H9 (cell line): ENCODE results near the gene PEX14. TPM values are rescaled to one million over a fixed set of nuclear protein-coding genes. Genes with fewer than 3 reads are reported as not detected.

Source experiments
- DNase-seq: peaks from one replicate; pipeline ENCODE4 v3.0.0-alpha.2; 2017
- H2AFZ ChIP-seq: one replicate; pipeline ENCODE4 v1.6.1; 2013; ENCODE audit warnings: mild to moderate bottlenecking, low read length, control low read depth, moderate library complexity
- H2AK5ac ChIP-seq: 2 replicates; pipeline ENCODE4 v1.6.1; 2013; ENCODE audit warnings: low read length, control low read depth, mixed read lengths; ENCODE audit not compliant: insufficient read length
- H2BK120ac ChIP-seq: one replicate; pipeline ENCODE4 v1.6.1; 2013; ENCODE audit warnings: low read depth, mild to moderate bottlenecking, low read length, control low read depth, inconsistent platforms; ENCODE audit not compliant: poor library complexity, severe bottlenecking
- H2BK12ac ChIP-seq: 2 replicates; pipeline ENCODE4 v1.6.1; 2013; ENCODE audit warnings: low read length, control low read depth, mixed read lengths, low read depth; ENCODE audit not compliant: insufficient read length
- H2BK15ac ChIP-seq: 2 replicates; pipeline ENCODE4 v1.6.1; 2013; ENCODE audit warnings: low read depth, low read length, control low read depth
- H2BK20ac ChIP-seq: one replicate; pipeline ENCODE4 v1.6.1; 2013; ENCODE audit warnings: low read depth, mild to moderate bottlenecking, low read length, control low read depth, inconsistent platforms; ENCODE audit not compliant: poor library complexity, severe bottlenecking
- H2BK5ac ChIP-seq: 2 replicates; pipeline ENCODE4 v1.6.1; 2013; ENCODE audit warnings: low read length, control low read depth, mixed read lengths; ENCODE audit not compliant: insufficient read length
- H3K14ac ChIP-seq: 2 replicates; pipeline ENCODE4 v1.6.1; 2013; ENCODE audit warnings: low read length, control low read depth; ENCODE audit not compliant: insufficient read depth
- H3K18ac ChIP-seq: 2 replicates; pipeline ENCODE4 v1.6.1; 2013; ENCODE audit warnings: low read depth, mild to moderate bottlenecking, mixed read lengths, low read length, control low read depth; ENCODE audit not compliant: insufficient read length
- H3K23ac ChIP-seq: 2 replicates; pipeline ENCODE4 v1.6.1; 2013; ENCODE audit warnings: low read length, control low read depth, mixed read lengths, low read depth; ENCODE audit not compliant: insufficient read length
- H3K23me2 ChIP-seq: 2 replicates; pipeline ENCODE4 v1.6.1; 2013; ENCODE audit warnings: low read depth, mild to moderate bottlenecking, mixed read lengths, low read length, control low read depth; ENCODE audit not compliant: insufficient read length, poor library complexity, severe bottlenecking
- H3K27ac ChIP-seq: 2 replicates; pipeline ENCODE4 v1.5.1; 2013; ENCODE audit warnings: low read length, control low read depth, mixed read lengths, low read depth; ENCODE audit not compliant: insufficient read length
- H3K27me3 ChIP-seq: 2 replicates; pipeline ENCODE4 v1.6.1; 2013; ENCODE audit warnings: low read length, control low read depth, inconsistent platforms; ENCODE audit not compliant: insufficient read depth
- H3K4ac ChIP-seq: 2 replicates; pipeline ENCODE4 v1.6.1; 2013; ENCODE audit warnings: low read depth, mild to moderate bottlenecking, control low read depth, inconsistent platforms, low read length, moderate library complexity
- H3K4me1 ChIP-seq: 2 replicates; pipeline ENCODE4 v1.6.1; 2013; ENCODE audit warnings: low read length, control low read depth, inconsistent platforms; ENCODE audit not compliant: insufficient read depth
- H3K4me2 ChIP-seq: 2 replicates; pipeline ENCODE4 v1.6.1; 2013; ENCODE audit warnings: low read length, control low read depth, mixed read lengths; ENCODE audit not compliant: insufficient read length, insufficient read depth
- H3K56ac ChIP-seq: 2 replicates; pipeline ENCODE4 v1.6.1; 2013; ENCODE audit warnings: low read depth, mild to moderate bottlenecking, mixed read lengths, low read length, control low read depth; ENCODE audit not compliant: insufficient read length
- H3K79me1 ChIP-seq: 2 replicates; pipeline ENCODE4 v1.6.1; 2013; ENCODE audit warnings: low read depth, mild to moderate bottlenecking, moderate library complexity, low read length, control low read depth, inconsistent platforms; ENCODE audit not compliant: insufficient read depth, poor library complexity, severe bottlenecking
- H3K79me2 ChIP-seq: 2 replicates; pipeline ENCODE4 v1.6.1; 2013; ENCODE audit warnings: low read length, control low read depth, inconsistent platforms; ENCODE audit not compliant: insufficient read depth
- H3K9ac ChIP-seq: 2 replicates; pipeline ENCODE4 v1.6.1; 2013; ENCODE audit warnings: low read length, control low read depth, mixed read lengths; ENCODE audit not compliant: insufficient read length; ENCODE audit errors: extremely low read depth
- H3K9me3 ChIP-seq: one replicate; pipeline ENCODE4 v1.6.1; 2013; ENCODE audit warnings: low read depth, low read length, inconsistent platforms; ENCODE audit not compliant: control insufficient read depth
- H3T11ph ChIP-seq: one replicate; pipeline ENCODE4 v1.6.1; 2013; ENCODE audit warnings: mild to moderate bottlenecking, low read length, control low read depth, inconsistent platforms
- H4K20me1 ChIP-seq: one replicate; pipeline ENCODE4 v1.6.1; 2013; ENCODE audit not compliant: control insufficient read depth, insufficient read length, insufficient read depth
- H4K5ac ChIP-seq: 2 replicates; pipeline ENCODE4 v1.6.1; 2013; ENCODE audit warnings: low read depth, mild to moderate bottlenecking, mixed read lengths, low read length, control low read depth; ENCODE audit not compliant: insufficient read length
- H4K8ac ChIP-seq: replicated peaks from 2 replicates; pipeline ENCODE4 v1.6.1; 2013; ENCODE audit warnings: low read length, control low read depth, mixed read lengths, low read depth; ENCODE audit not compliant: insufficient read length
- H4K91ac ChIP-seq: 2 replicates; pipeline ENCODE4 v1.6.1; 2013; ENCODE audit warnings: low read depth, mild to moderate bottlenecking, moderate library complexity, mixed read lengths, low read length, control low read depth; ENCODE audit not compliant: insufficient read length
- H3K27ac Mint-ChIP-seq, 3 experiments: 2 replicates in 2 of 3; 3 replicates in 1 of 3; pipeline ENCODE4 v1.8.0; 2020 to 2021; ENCODE audit warnings: mixed read lengths in 3 of 3, mild to moderate bottlenecking in 1 of 3, moderate library complexity in 1 of 3
- H3K27me3 Mint-ChIP-seq: 2 replicates; pipeline ENCODE4 v1.8.0; 2021; ENCODE audit warnings: low read depth, mild to moderate bottlenecking, moderate library complexity, mixed read lengths
- H3K36me3 Mint-ChIP-seq, 3 experiments: 2 replicates in 2 of 3; 3 replicates in 1 of 3; pipeline ENCODE4 v1.8.0; 2020 to 2021; ENCODE audit warnings: low read depth in 3 of 3, mixed read lengths in 3 of 3; ENCODE audit not compliant: insufficient read depth in 1 of 3
- H3K4me1 Mint-ChIP-seq, 2 experiments: 2 replicates each; pipeline ENCODE4 v1.8.0; 2020; ENCODE audit warnings: mixed read lengths in 2 of 2
- H3K4me3 Mint-ChIP-seq, 2 experiments: 2 replicates in 1 of 2; 3 replicates in 1 of 2; pipeline ENCODE4 v1.8.0; 2020 to 2021; ENCODE audit warnings: mild to moderate bottlenecking in 2 of 2, mixed read lengths in 2 of 2, moderate library complexity in 1 of 2
- H3K9me3 Mint-ChIP-seq, 2 experiments: 2 replicates in 1 of 2; 3 replicates in 1 of 2; pipeline ENCODE4 v1.8.0; 2020; ENCODE audit warnings: mild to moderate bottlenecking in 2 of 2, mixed read lengths in 2 of 2, moderate library complexity in 1 of 2
- WGBS: extraction: QIAGEN DNeasy Blood & Tissue Kit; methylation state at CpG from one replicate; pipeline ENCODE4 v1.1.7; 2013; ENCODE audit warnings: missing lambda C conversion rate, low lambda C conversion rate, mixed read lengths; ENCODE audit not compliant: insufficient read length; ENCODE audit errors: extremely low coverage; 5-methylcytosine and 5-hydroxymethylcytosine counted together
- total RNA-seq: library from RNA; stranded (reverse); gene quantifications from 2 replicates; pipeline ENCODE4 v1.2.1, GENCODE V29; 2021
- TF ChIP-seq, protein P1 (sequence below): fragments of 200-600 bp; sonication (generic); conservative IDR thresholded peaks from 3 replicates; pipeline ENCODE4 v1.8.0; 2021; ENCODE audit warnings: antibody characterized with exemption, mild to moderate bottlenecking

Gene PEX14
- total RNA-seq, 1 experiment from 2014 or later, result 23.9 TPM

DNA sequence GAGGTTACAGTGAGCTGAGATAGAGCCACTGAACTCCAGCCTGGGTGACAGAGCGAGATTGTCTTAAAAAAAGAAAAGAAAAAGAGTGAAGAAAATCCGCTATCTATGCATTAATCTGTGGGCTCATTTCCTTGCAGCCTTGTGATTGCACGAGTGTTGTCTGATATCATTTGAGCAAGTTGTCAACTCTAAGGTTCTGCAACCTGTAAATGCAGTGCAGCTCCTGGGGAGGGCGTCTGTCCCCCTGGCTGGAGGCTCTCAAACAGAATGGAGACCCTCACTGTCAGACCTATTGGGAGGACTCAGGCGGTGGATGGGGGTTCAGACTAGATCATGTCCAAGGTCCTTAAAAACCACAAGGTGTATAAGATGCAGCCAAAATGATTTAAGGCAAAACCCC lies 18.7 kb upstream of the PEX14 start:
- Histone ChIP-seq H3K56ac (no peak overlapping the region), H3K23me2 (no peaks in the 10 kb centered on the region), H3K4me1 (no peaks in the 10 kb centered on the region; the same call in 1 of the 2 replicates), H4K91ac (no peak overlapping the region), H3K27me3 (no peaks in the 10 kb centered on the region), H3K4ac (no peak overlapping the region), H4K20me1 (no peaks in the 10 kb centered on the region), H2BK15ac (no peak overlapping the region), H2AFZ (no peak overlapping the region), H2BK20ac (no peak overlapping the region), H2BK120ac (no peak overlapping the region), H2BK12ac (no peak overlapping the region), H2AK5ac (no peak overlapping the region), H4K8ac (no peak overlapping the region), H3K27ac (no peak overlapping the region), H3K18ac (no peak overlapping the region), H3K79me2 (no peaks in the 10 kb centered on the region), H3K9ac (no peak overlapping the region), H4K5ac (no peak overlapping the region), H3K4me2 (no peak overlapping the region), H3K14ac (no peak overlapping the region), H3K9me3 (no peaks in the 10 kb centered on the region), H3K23ac (no peak overlapping the region), H3K79me1 (no peaks in the 10 kb centered on the region), H3T11ph (no peak overlapping the region), H2BK5ac (no peak overlapping the region)
- Mint-ChIP-seq H3K4me3 (no peak overlapping the region), H3K4me1 (peaks cover 7 to 8% of the 10 kb centered on the region in 2 experiments), H3K36me3 (peaks cover 5 to 39% (median 24%) of the 10 kb centered on the region in 3 experiments), H3K27ac (peak overlapping the region in 2 of 3 experiments; percentile 55 to 79; a peak in 3 of 7 replicates), H3K27me3 (no peaks in the 10 kb centered on the region), H3K9me3 (peaks cover 0 to 4% of the 10 kb centered on the region in 2 experiments; a peak in 1 of 5 replicates)
- DNase-seq, result peak; percentile 40
- TF ChIP-seq, protein P1, sequence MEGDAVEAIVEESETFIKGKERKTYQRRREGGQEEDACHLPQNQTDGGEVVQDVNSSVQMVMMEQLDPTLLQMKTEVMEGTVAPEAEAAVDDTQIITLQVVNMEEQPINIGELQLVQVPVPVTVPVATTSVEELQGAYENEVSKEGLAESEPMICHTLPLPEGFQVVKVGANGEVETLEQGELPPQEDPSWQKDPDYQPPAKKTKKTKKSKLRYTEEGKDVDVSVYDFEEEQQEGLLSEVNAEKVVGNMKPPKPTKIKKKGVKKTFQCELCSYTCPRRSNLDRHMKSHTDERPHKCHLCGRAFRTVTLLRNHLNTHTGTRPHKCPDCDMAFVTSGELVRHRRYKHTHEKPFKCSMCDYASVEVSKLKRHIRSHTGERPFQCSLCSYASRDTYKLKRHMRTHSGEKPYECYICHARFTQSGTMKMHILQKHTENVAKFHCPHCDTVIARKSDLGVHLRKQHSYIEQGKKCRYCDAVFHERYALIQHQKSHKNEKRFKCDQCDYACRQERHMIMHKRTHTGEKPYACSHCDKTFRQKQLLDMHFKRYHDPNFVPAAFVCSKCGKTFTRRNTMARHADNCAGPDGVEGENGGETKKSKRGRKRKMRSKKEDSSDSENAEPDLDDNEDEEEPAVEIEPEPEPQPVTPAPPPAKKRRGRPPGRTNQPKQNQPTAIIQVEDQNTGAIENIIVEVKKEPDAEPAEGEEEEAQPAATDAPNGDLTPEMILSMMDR, result peak; percentile 49
- WGBS, result no CpG with 5 or more reads among the region's 5 CpGs
